KOPT-K1 (cell line): ENCODE results near the gene PLD1.

Source experiments
- H3K27ac ChIP-seq: fragments of 200-600 bp; sonication (generic); 2 replicates; pipeline ENCODE4 v1.5.1; 2016; ENCODE audit warnings: antibody characterized with exemption, mild to moderate bottlenecking, low read depth, low read length; ENCODE audit not compliant: poor library complexity, severe bottlenecking
- H3K36me3 ChIP-seq: fragments of 200-600 bp; sonication (generic); 2 replicates; pipeline ENCODE4 v1.5.1; 2017; ENCODE audit warnings: antibody characterized with exemption, mild to moderate bottlenecking, low read length, moderate library complexity; ENCODE audit not compliant: insufficient read depth
- H3K9me3 ChIP-seq: fragments of 200-600 bp; sonication (generic); 2 replicates; pipeline ENCODE4 v1.5.1; 2017; ENCODE audit warnings: antibody characterized with exemption, low read length, mild to moderate bottlenecking; ENCODE audit not compliant: insufficient read depth, poor library complexity, severe bottlenecking

Gene PLD1

GRCh38 chr3:171842864-171843518 lies 32.7 kb upstream of the PLD1 start, which contains the start of gene TMEM212:
TMEM212 (plus strand) TSS chr3:171843349; CDS start chr3:171843384, 35 bp downstream.
- Histone ChIP-seq H3K36me3 (no peaks in the 10 kb centered on the region), H3K9me3 (no peaks in the 10 kb centered on the region), H3K27ac (no peak within 1 kb of the TSS)

GRCh38 chr3:171841620-171842000 lies 31.3 kb upstream of the PLD1 start:
- Histone ChIP-seq H3K9me3 (no peaks in the 10 kb centered on the region), H3K36me3 (no peaks in the 10 kb centered on the region), H3K27ac (no peak overlapping the region)

- Histone ChIP-seq H3K36me3 (no peaks in the 10 kb centered on the region), H3K9me3 (no peaks in the 10 kb centered on the region), H3K27ac (no peak overlapping the region)
Observed at GRCh38 chr3:171840811-171841619, 30.7 kb upstream of the PLD1 start.

GRCh38 chr3:171840445-171840810 lies 30.1 kb upstream of the PLD1 start:
- no peak overlapping the region for H3K27ac ChIP-seq
- no peaks in the 10 kb centered on the region for H3K9me3 ChIP-seq
- no peaks in the 10 kb centered on the region for H3K36me3 ChIP-seq

- no peaks in the 10 kb centered on the region for H3K36me3 ChIP-seq
- H3K27ac ChIP-seq: no peak overlapping the region
- no peaks in the 10 kb centered on the region for H3K9me3 ChIP-seq
Observed at GRCh38 chr3:171839270-171839669, 29.0 kb upstream of the PLD1 start.

GRCh38 chr3:171838218-171838720 lies 28.0 kb upstream of the PLD1 start:
- Histone ChIP-seq H3K36me3 (no peaks in the 10 kb centered on the region), H3K9me3 (no peaks in the 10 kb centered on the region), H3K27ac (no peak overlapping the region)

- Histone ChIP-seq H3K9me3 (no peaks in the 10 kb centered on the region), H3K27ac (no peak overlapping the region), H3K36me3 (no peaks in the 10 kb centered on the region)
Observed at GRCh38 chr3:171837698-171838097, 27.4 kb upstream of the PLD1 start.

GRCh38 chr3:171836855-171837254 lies 26.6 kb upstream of the PLD1 start:
- Histone ChIP-seq H3K27ac (no peak overlapping the region), H3K9me3 (no peaks in the 10 kb centered on the region), H3K36me3 (no peaks in the 10 kb centered on the region)

- Histone ChIP-seq H3K9me3 (no peaks in the 10 kb centered on the region), H3K27ac (no peak overlapping the region), H3K36me3 (no peaks in the 10 kb centered on the region)
Observed at GRCh38 chr3:171835613-171836012, 25.3 kb upstream of the PLD1 start.

- Histone ChIP-seq H3K36me3 (no peaks in the 10 kb centered on the region), H3K27ac (no peak overlapping the region)
Observed at GRCh38 chr3:171835116-171835515, 24.8 kb upstream of the PLD1 start.

GRCh38 chr3:171834461-171834801 lies 24.1 kb upstream of the PLD1 start:
- H3K36me3 ChIP-seq: no peaks in the 10 kb centered on the region
- no peaks in the 10 kb centered on the region for H3K9me3 ChIP-seq
- no peak overlapping the region for H3K27ac ChIP-seq

More at GRCh38 chr3:171835116-171835515, 24.8 kb upstream of the PLD1 start:
- no peaks in the 10 kb centered on the region for H3K9me3 ChIP-seq

- Histone ChIP-seq H3K9me3 (no peaks in the 10 kb centered on the region), H3K36me3 (no peaks in the 10 kb centered on the region), H3K27ac (no peak overlapping the region)
Observed at GRCh38 chr3:171833789-171834460, 23.6 kb upstream of the PLD1 start.

GRCh38 chr3:171832989-171833388 lies 22.7 kb upstream of the PLD1 start:
- Histone ChIP-seq H3K9me3 (no peaks in the 10 kb centered on the region), H3K27ac (no peak overlapping the region)

GRCh38 chr3:171831936-171832335 lies 21.7 kb upstream of the PLD1 start:
- H3K27ac ChIP-seq: no peak overlapping the region
- H3K9me3 ChIP-seq: no peaks in the 10 kb centered on the region
- H3K36me3 ChIP-seq: no peaks in the 10 kb centered on the region

More at GRCh38 chr3:171832989-171833388, 22.7 kb upstream of the PLD1 start:
- no peaks in the 10 kb centered on the region for H3K36me3 ChIP-seq

GRCh38 chr3:171830518-171830875 lies 20.2 kb upstream of the PLD1 start:
- Histone ChIP-seq H3K27ac (no peak overlapping the region), H3K9me3 (no peaks in the 10 kb centered on the region), H3K36me3 (no peaks in the 10 kb centered on the region)
